PC-3 (cell line): ENCODE results near the gene FMNL2. TPM values are rescaled to one million over a fixed set of nuclear protein-coding genes. Genes with fewer than 3 reads are reported as not detected.

ENCODE experiments used
- ATAC-seq: fragments of 200-7000 bp; cut with Tn5 transposase; 2 replicates; pipeline ENCODE4 v1.9.1; 2020; ENCODE audit warnings: mild to moderate bottlenecking, moderate library complexity
- BruUV-seq: library from RNA; stranded (reverse); fragments of 400-500 nt; replicated peaks from 2 replicates; lab custom pipeline; 2021; lab: Mats Ljungman, UMichigan
- CTCF ChIA-PET: fragments of 300-600 bp; sonication (Branson Sonifier 250); formaldehyde crosslinking; loops from one replicate; lab custom pipeline; 2022; ENCODE audit warnings: antibody characterized with exemption; lab: Charles Lee
- POLR2A ChIA-PET: fragments of 300-600 bp; sonication (Branson Sonifier 250); formaldehyde crosslinking; loops from one replicate; lab custom pipeline; 2022; ENCODE audit warnings: antibody characterized with exemption; ENCODE audit not compliant: unreplicated experiment; lab: Charles Lee
- DNase-seq: peaks from one replicate; pipeline ENCODE4 v3.0.0-alpha.2; 2015
- H2AFZ ChIP-seq: fragments of 300-600 bp; sonication (generic); 2 replicates; pipeline ENCODE4 v1.6.0; 2016; ENCODE audit warnings: antibody characterized with exemption, low read length
- H3F3A ChIP-seq: fragments of 300-600 bp; sonication (generic); one replicate; pipeline ENCODE4 v1.6.0; 2017; ENCODE audit warnings: antibody characterized with exemption, low read length, control low read depth, mild to moderate bottlenecking; ENCODE audit not compliant: unreplicated experiment
- H3K27ac ChIP-seq: fragments of 300-600 bp; sonication (generic); 2 replicates; pipeline ENCODE4 v1.5.1; 2016; ENCODE audit warnings: mild to moderate bottlenecking, low read length
- H3K27me3 ChIP-seq: fragments of 300-600 bp; sonication (generic); 2 replicates; pipeline ENCODE4 v1.6.1; 2016; ENCODE audit warnings: low read length, mixed read lengths
- H3K36me3 ChIP-seq: fragments of 300-600 bp; sonication (generic); 2 replicates; pipeline ENCODE4 v1.6.1; 2016; ENCODE audit warnings: low read depth, mixed run types, low read length, mixed read lengths
- H3K4me1 ChIP-seq: fragments of 300-600 bp; sonication (generic); 2 replicates; pipeline ENCODE4 v1.5.1; 2016; ENCODE audit warnings: low read length; ENCODE audit not compliant: insufficient read depth
- H3K4me2 ChIP-seq: fragments of 300-600 bp; sonication (generic); 2 replicates; pipeline ENCODE4 v1.6.0; 2016; ENCODE audit warnings: low read length
- H3K4me3 ChIP-seq: fragments of 300-600 bp; sonication (generic); 2 replicates; pipeline ENCODE4 v1.5.1; 2016; ENCODE audit warnings: mild to moderate bottlenecking, low read length, mixed read lengths
- H3K79me2 ChIP-seq: fragments of 300-600 bp; sonication (generic); 2 replicates; pipeline ENCODE4 v1.6.1; 2017; ENCODE audit warnings: low read length, mixed read lengths
- H3K9ac ChIP-seq: fragments of 300-600 bp; sonication (generic); 2 replicates; pipeline ENCODE4 v1.6.0; 2016; ENCODE audit warnings: mild to moderate bottlenecking, low read length
- H3K9me2 ChIP-seq: fragments of 300-600 bp; sonication (generic); replicated peaks from 2 replicates; pipeline ENCODE4 v1.6.1; 2016; ENCODE audit warnings: mixed run types, low read length, mixed read lengths
- H3K9me3 ChIP-seq: fragments of 300-600 bp; sonication (generic); 2 replicates; pipeline ENCODE4 v1.6.1; 2016; ENCODE audit warnings: low read length, mixed read lengths
- H4K20me1 ChIP-seq: fragments of 300-600 bp; sonication (generic); 2 replicates; pipeline ENCODE4 v1.6.1; 2016; ENCODE audit warnings: low read length, mixed read lengths
- CTCF ChIP-seq: fragments of 300-600 bp; sonication (generic); conservative IDR thresholded peaks from 2 replicates; pipeline ENCODE4 v1.5.1; 2017; ENCODE audit warnings: antibody characterized with exemption, low read depth, mild to moderate bottlenecking, low read length
- EZH2 ChIP-seq: fragments of 300-600 bp; sonication (generic); IDR thresholded peaks from one replicate; pipeline ENCODE4 v1.6.1; 2017; ENCODE audit warnings: antibody characterized with exemption, mild to moderate bottlenecking, low read length; ENCODE audit not compliant: unreplicated experiment
- EZH2phosphoT487 ChIP-seq: fragments of 300-600 bp; sonication (generic); IDR thresholded peaks from 2 replicates; pipeline ENCODE4 v1.6.1; 2018; ENCODE audit warnings: mild to moderate bottlenecking, antibody characterized with exemption, low read length, borderline replicate concordance
- intact Hi-C: fragments of 100-400 bp; cut with micrococcal nuclease; formaldehyde crosslinking; loops from 2 replicates; pipeline ENCODE4 v1.9.0; 2023
- total RNA-seq: library from RNA; depleted of rRNA; stranded (reverse); fragments of >200 nt; gene quantifications from 2 replicates; pipeline ENCODE4 v1.2.3, GENCODE V29; 2014

FMNL2 gene
- total RNA-seq, 1 experiment from 2014 or later = 15.8 TPM

GRCh38 chr2:152569186-152569585 lies 234.2 kb downstream of the FMNL2 start:
- POLR2A ChIA-PET = no interaction called here
- Histone ChIP-seq H4K20me1 (no peaks in the 10 kb centered on the region), H3K79me2 (no peaks in the 10 kb centered on the region), H2AFZ (no peak overlapping the region), H3K4me3 (no peak overlapping the region), H3K4me1 (peaks cover 41% of the 10 kb centered on the region), H3F3A (no peaks in the 10 kb centered on the region), H3K27ac (no peak overlapping the region), H3K36me3 (no peaks in the 10 kb centered on the region), H3K9me2 (no peaks in the 10 kb centered on the region), H3K9ac (no peak overlapping the region), H3K27me3 (no peaks in the 10 kb centered on the region), H3K4me2 (no peak overlapping the region), H3K9me3 (no peaks in the 10 kb centered on the region)
- CTCF ChIA-PET = interaction anchor here (0.6 to 0.7 kb wide), 2 partner anchors 34 to 369 kb away, joined by 3 to 8 read pairs; no protein-coding TSS in a partner anchor
- intact Hi-C loops = no loop called here
- DNase-seq (no peak), ATAC-seq (no peak)
- BruUV-seq = no TSS peak
- no peak for TF ChIP-seq EZH2phosphoT487
- no peak; the same call in 1 of the 2 replicates for TF ChIP-seq CTCF

GRCh38 chr2:152571048-152571766 lies 236.2 kb downstream of the FMNL2 start:
- Histone ChIP-seq H3K36me3 (no peaks in the 10 kb centered on the region), H3K27me3 (no peaks in the 10 kb centered on the region), H3K9ac (no peak overlapping the region), H3F3A (no peaks in the 10 kb centered on the region), H2AFZ (no peak overlapping the region), H3K4me1 (peaks cover 33% of the 10 kb centered on the region), H3K79me2 (no peaks in the 10 kb centered on the region), H3K4me2 (0 out of 2 replicates have a peak overlapping the region, but pooled peaks have one; percentile 1), H3K27ac (peak overlapping the region; percentile 25; the same call in 1 of the 2 replicates), H3K9me3 (no peaks in the 10 kb centered on the region), H3K9me2 (no peaks in the 10 kb centered on the region), H4K20me1 (no peaks in the 10 kb centered on the region), H3K4me3 (no peak overlapping the region)
- POLR2A ChIA-PET = no interaction called here
- ATAC-seq (peak; percentile 70), DNase-seq (peak; percentile 65)
- intact Hi-C loops = loop anchor here (5.0 kb wide), 2 partner anchors 41 to 99 kb away; no protein-coding TSS in a partner anchor
- CTCF ChIA-PET = no interaction called here
- TF ChIP-seq CTCF (no peak), EZH2 (no peak), EZH2phosphoT487 (no peak)
- BruUV-seq = no TSS peak

- no peaks in the 10 kb centered on the region for H3K9me3 ChIP-seq
- no peaks in the 10 kb centered on the region for H3K79me2 ChIP-seq
- H3K4me3 ChIP-seq = no peak overlapping the region
- no peak overlapping the region for H3K4me2 ChIP-seq
- no peak for TF ChIP-seq EZH2phosphoT487
- TF ChIP-seq EZH2 = no peak
- TF ChIP-seq CTCF = no peak
- H3K9me2 ChIP-seq = no peaks in the 10 kb centered on the region
- no TSS peak for BruUV-seq
- ChIA-PET CTCF (no interaction called here), POLR2A (interaction anchor here (0.6 kb wide), 1 partner anchor 54 kb away, joined by 8 read pairs; no protein-coding TSS in a partner anchor)
- H3K36me3 ChIP-seq = no peaks in the 10 kb centered on the region
- no peak for DNase-seq
- intact Hi-C loops = loop anchor here (5.0 kb wide), 2 partner anchors 40 to 100 kb away; no protein-coding TSS in a partner anchor
- H3K9ac ChIP-seq = no peak overlapping the region
- no peak overlapping the region for H2AFZ ChIP-seq
- H3K4me1 ChIP-seq = peaks cover 27% of the 10 kb centered on the region
- no peaks in the 10 kb centered on the region for H3K27me3 ChIP-seq
- no peaks in the 10 kb centered on the region for H4K20me1 ChIP-seq
- H3F3A ChIP-seq = no peaks in the 10 kb centered on the region
- ATAC-seq = no peak
- H3K27ac ChIP-seq = no peak overlapping the region
Observed at GRCh38 chr2:152572031-152572430, 237.1 kb downstream of the FMNL2 start.
